Calu3 (cell line): Measurements from ENCODE around the gene PAX3. TPM values are rescaled to one million over a fixed set of nuclear protein-coding genes. Genes with fewer than 3 reads are reported as not detected.
"Not testable (repeated sequence)": the region's sequence is repeated elsewhere in the genome, so short reads cannot be mapped to it uniquely, and the experiment has no call there.

Experiments used
- BruUV-seq: library from RNA; stranded (reverse); fragments of 400-500 nt; replicated peaks from 2 replicates; lab custom pipeline; 2021; lab: Mats Ljungman, UMichigan
- CTCF ChIA-PET: fragments of 300-600 bp; sonication (Branson Sonifier 250); formaldehyde crosslinking; loops from one replicate; lab custom pipeline; 2022; ENCODE audit warnings: antibody characterized with exemption; lab: Charles Lee
- DNase-seq: peaks from one replicate; pipeline ENCODE4 v3.0.0; 2022
- H3K27ac Mint-ChIP-seq: one replicate; pipeline ENCODE4 v1.8.0; 2022; ENCODE audit warnings: mixed read lengths; ENCODE audit not compliant: unreplicated experiment
- H3K27me3 Mint-ChIP-seq: one replicate; pipeline ENCODE4 v1.8.0; 2022; ENCODE audit warnings: mixed read lengths; ENCODE audit not compliant: unreplicated experiment
- H3K36me3 Mint-ChIP-seq: one replicate; pipeline ENCODE4 v1.8.0; 2022; ENCODE audit warnings: mild to moderate bottlenecking, moderate library complexity, mixed read lengths; ENCODE audit not compliant: insufficient read depth, unreplicated experiment
- H3K4me1 Mint-ChIP-seq: one replicate; pipeline ENCODE4 v1.8.0; 2022; ENCODE audit warnings: mild to moderate bottlenecking, low read depth, mixed read lengths; ENCODE audit not compliant: unreplicated experiment
- H3K4me3 Mint-ChIP-seq: one replicate; pipeline ENCODE4 v1.8.0; 2022; ENCODE audit warnings: mild to moderate bottlenecking, low read depth, moderate library complexity, mixed read lengths; ENCODE audit not compliant: unreplicated experiment
- H3K9me3 Mint-ChIP-seq: one replicate; pipeline ENCODE4 v1.8.0; 2022; ENCODE audit warnings: low read depth, mixed read lengths; ENCODE audit not compliant: unreplicated experiment
- intact Hi-C: fragments of 100-400 bp; cut with micrococcal nuclease; formaldehyde crosslinking; loops from one replicate; pipeline ENCODE4 v1.10.0; 2022; ENCODE audit not compliant: unreplicated experiment
- total RNA-seq: library from RNA; stranded (reverse); gene quantifications from 2 replicates; pipeline ENCODE4 v1.2.3, GENCODE V29; 2022
- TF ChIP-seq, protein P1 (sequence below): fragments of 200-600 bp; IDR thresholded peaks from one replicate; pipeline ENCODE4 v1.8.0; 2022; ENCODE audit warnings: antibody characterized with exemption; ENCODE audit not compliant: unreplicated experiment

PAX3 gene
- total RNA-seq, 1 experiment from 2014 or later: not detected

GRCh38 chr2:222159221-222159620, 139.6 kb downstream of the PAX3 start:
- Mint-ChIP-seq H3K36me3 (peaks cover 4% of the 10 kb centered on the region), H3K4me3 (no peak overlapping the region), H3K4me1 (no peaks in the 10 kb centered on the region), H3K27me3 (peaks cover 33% of the 10 kb centered on the region), H3K9me3 (no peaks in the 10 kb centered on the region), H3K27ac (no peak overlapping the region)
- CTCF ChIA-PET: no interaction called here
- TF ChIP-seq, protein P1, sequence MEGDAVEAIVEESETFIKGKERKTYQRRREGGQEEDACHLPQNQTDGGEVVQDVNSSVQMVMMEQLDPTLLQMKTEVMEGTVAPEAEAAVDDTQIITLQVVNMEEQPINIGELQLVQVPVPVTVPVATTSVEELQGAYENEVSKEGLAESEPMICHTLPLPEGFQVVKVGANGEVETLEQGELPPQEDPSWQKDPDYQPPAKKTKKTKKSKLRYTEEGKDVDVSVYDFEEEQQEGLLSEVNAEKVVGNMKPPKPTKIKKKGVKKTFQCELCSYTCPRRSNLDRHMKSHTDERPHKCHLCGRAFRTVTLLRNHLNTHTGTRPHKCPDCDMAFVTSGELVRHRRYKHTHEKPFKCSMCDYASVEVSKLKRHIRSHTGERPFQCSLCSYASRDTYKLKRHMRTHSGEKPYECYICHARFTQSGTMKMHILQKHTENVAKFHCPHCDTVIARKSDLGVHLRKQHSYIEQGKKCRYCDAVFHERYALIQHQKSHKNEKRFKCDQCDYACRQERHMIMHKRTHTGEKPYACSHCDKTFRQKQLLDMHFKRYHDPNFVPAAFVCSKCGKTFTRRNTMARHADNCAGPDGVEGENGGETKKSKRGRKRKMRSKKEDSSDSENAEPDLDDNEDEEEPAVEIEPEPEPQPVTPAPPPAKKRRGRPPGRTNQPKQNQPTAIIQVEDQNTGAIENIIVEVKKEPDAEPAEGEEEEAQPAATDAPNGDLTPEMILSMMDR: no peak
- intact Hi-C loops: no loop called here
- no TSS peak for BruUV-seq
- no peak for DNase-seq

DNA sequence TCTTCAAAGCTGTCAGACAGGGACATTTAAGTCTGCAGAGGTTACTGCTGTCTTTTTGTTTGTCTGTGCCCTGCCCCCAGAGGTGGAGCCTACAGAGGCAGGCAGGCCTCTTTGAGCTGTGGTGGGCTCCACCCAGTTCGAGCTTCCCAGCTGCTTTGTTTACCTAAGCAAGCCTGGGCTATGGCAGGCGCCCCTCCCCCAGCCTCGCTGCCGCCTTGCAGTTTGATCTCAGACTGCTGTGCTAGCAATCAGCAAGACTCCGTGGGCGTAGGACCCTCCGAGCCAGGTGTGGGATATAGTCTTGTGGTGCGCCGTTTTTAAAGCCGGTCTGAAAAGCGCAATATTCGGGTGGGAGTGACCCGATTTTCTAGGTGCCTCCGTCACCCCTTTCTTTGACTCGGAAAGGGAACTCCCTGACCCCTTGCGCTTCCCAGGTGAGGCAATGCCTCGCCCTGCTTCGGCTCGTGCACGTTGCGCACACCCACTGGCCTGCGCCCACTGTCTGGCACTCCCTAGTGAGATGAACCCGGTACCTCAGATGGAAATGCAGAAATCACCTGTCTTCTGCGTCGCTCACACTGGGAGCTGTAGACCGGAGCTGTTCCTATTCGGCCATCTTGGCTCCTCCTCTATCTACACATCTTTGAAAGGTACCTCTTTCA, 143.7 kb downstream of the PAX3 start:
- BruUV-seq, CTCF ChIA-PET, H3K9me3 Mint-ChIP-seq, intact Hi-C loops, H3K27me3 Mint-ChIP-seq, DNase-seq, H3K4me3 Mint-ChIP-seq, H3K27ac Mint-ChIP-seq, H3K36me3 Mint-ChIP-seq, H3K4me1 Mint-ChIP-seq: not testable (repeated sequence)

Other genes starting within 250 kb of the PAX3 start
- 48.8 and 56.9 TPM in 2 replicates for gene SGPP2, start 125.5 kb upstream of the PAX3 start, total RNA-seq